GM12878 (cell line): ENCODE data around the gene RGS16. TPM values are rescaled to one million over a fixed set of nuclear protein-coding genes. Genes with fewer than 3 reads are reported as not detected.

Source experiments
- ATAC-seq: fragments of 200-7000 bp; cut with Tn5 transposase; 3 replicates; pipeline ENCODE4 v1.9.1; 2020; ENCODE audit warnings: mild to moderate bottlenecking, moderate library complexity
- BruUV-seq: library from RNA; stranded (reverse); fragments of 400-500 nt; replicated peaks from 2 replicates; lab custom pipeline; 2021; lab: Mats Ljungman, UMichigan
- CTCF ChIA-PET: fragments of 300-600 bp; sonication (Branson Sonifier 250); formaldehyde crosslinking; extraction: SDS; loops from one replicate; lab custom pipeline; 2021; ENCODE audit warnings: inconsistent platforms; lab: Yijun Ruan, JAX
- POLR2A ChIA-PET: fragments of 350-600 bp; formaldehyde crosslinking; extraction: SDS; loops from one replicate; lab custom pipeline; 2021; ENCODE audit warnings: inconsistent platforms; lab: Charles Lee
- RAD21 ChIA-PET: fragments of 300-600 bp; sonication (Branson Sonifier 250); formaldehyde crosslinking; loops from one replicate; lab custom pipeline; 2023; ENCODE audit warnings: antibody characterized with exemption; ENCODE audit not compliant: unreplicated experiment; lab: Charles Lee
- SMC1A ChIA-PET: fragments of 300-600 bp; sonication (Branson Sonifier 250); formaldehyde crosslinking; loops from one replicate; lab custom pipeline; 2023; ENCODE audit not compliant: unreplicated experiment, uncharacterized antibody; lab: Charles Lee
- DNase-seq: peaks from one replicate; pipeline ENCODE4 v3.0.0-alpha.2; 2011; ENCODE audit warnings: low read depth, low spot score
- FAIRE-seq: peaks from 3 replicates; lab custom pipeline; 2011; peaks lifted over from hg19 to GRCh38; lab: Jason Lieb, UNC
- H2AFZ ChIP-seq: 2 replicates; pipeline ENCODE4 v1.6.0; 2011; ENCODE audit warnings: low read depth, low read length, control low read depth; ENCODE audit not compliant: control insufficient read depth
- H3K27ac ChIP-seq: 2 replicates; pipeline ENCODE4 v1.5.1; 2011; ENCODE audit warnings: control low read depth; ENCODE audit not compliant: control insufficient read depth, insufficient read depth
- H3K27me3 ChIP-seq, 2 experiments: replicated peaks in 1 of 2; 2 replicates each; pipeline versions ENCODE4 v1.6.0 to v1.6.1; 2011; ENCODE audit warnings: low read length in 1 of 2; ENCODE audit not compliant: control insufficient read depth in 2 of 2, insufficient read depth in 2 of 2
- H3K36me3 ChIP-seq, 2 experiments: 2 replicates each; pipeline ENCODE4 v1.5.1; 2011; ENCODE audit warnings: low read length in 1 of 2; ENCODE audit not compliant: control insufficient read depth in 2 of 2, insufficient read depth in 2 of 2
- H3K4me1 ChIP-seq: 2 replicates; pipeline ENCODE4 v1.6.1; 2011; ENCODE audit warnings: mild to moderate bottlenecking, low read length, moderate library complexity, mixed read lengths; ENCODE audit not compliant: control insufficient read depth, insufficient read depth
- H3K4me2 ChIP-seq: 2 replicates; pipeline ENCODE4 v1.6.0; 2011; ENCODE audit warnings: control low read depth; ENCODE audit not compliant: control insufficient read depth, insufficient read depth
- H3K4me3 ChIP-seq: fragments of 200-600 bp; sonication (generic); 2 replicates; pipeline ENCODE4 v1.5.1; 2016
- H3K79me2 ChIP-seq: 2 replicates; pipeline ENCODE4 v1.6.0; 2011; ENCODE audit warnings: low read length; ENCODE audit not compliant: control insufficient read depth, insufficient read depth
- H3K9ac ChIP-seq: 2 replicates; pipeline ENCODE4 v1.8.0; 2011; ENCODE audit warnings: low read length, control low read depth, mixed read lengths; ENCODE audit not compliant: control insufficient read depth, insufficient read depth
- H3K9me3 ChIP-seq: replicated peaks from 3 replicates; pipeline ENCODE4 v1.5.1; 2011; ENCODE audit warnings: mild to moderate bottlenecking, low read length; ENCODE audit not compliant: control insufficient read depth, insufficient read depth
- H4K20me1 ChIP-seq: 2 replicates; pipeline ENCODE4 v1.6.0; 2011; ENCODE audit not compliant: control insufficient read depth, insufficient read depth
- ASH2L ChIP-seq: fragments of 300-600, 200-600 bp; sonication (generic); IDR thresholded peaks from 2 replicates; pipeline ENCODE4 v1.6.1; 2017; ENCODE audit warnings: low read depth, mild to moderate bottlenecking, borderline replicate concordance
- BMI1 ChIP-seq: fragments of 450-650 bp; IDR thresholded peaks from 2 replicates; pipeline ENCODE4 v1.6.1; 2016; ENCODE audit warnings: mild to moderate bottlenecking, moderate library complexity, borderline replicate concordance
- CHD1 ChIP-seq: IDR thresholded peaks from 2 replicates; pipeline ENCODE4 v1.6.1; 2012; ENCODE audit warnings: low read depth, low read length, improper control_type of control experiment
- FOXM1 ChIP-seq: IDR thresholded peaks from 2 replicates; pipeline ENCODE4 v1.6.1; 2012; ENCODE audit warnings: low read depth, mild to moderate bottlenecking, inconsistent platforms, low read length, moderate library complexity
- IRF3 ChIP-seq: fragments of 450-650 bp; IDR thresholded peaks from 2 replicates; pipeline ENCODE4 v1.6.1; 2014; ENCODE audit warnings: mild to moderate bottlenecking
- KLF5 ChIP-seq: fragments of 450-650 bp; IDR thresholded peaks from 2 replicates; pipeline ENCODE4 v1.6.1; 2014; ENCODE audit warnings: mild to moderate bottlenecking; ENCODE audit not compliant: partially characterized antibody
- LARP7 ChIP-seq: fragments of 450-650 bp; IDR thresholded peaks from 2 replicates; pipeline ENCODE4 v1.6.1; 2017; ENCODE audit warnings: mild to moderate bottlenecking
- MXI1 ChIP-seq: fragments of 150-350 bp; IDR thresholded peaks from 2 replicates; pipeline ENCODE4 v1.6.1; 2011; ENCODE audit warnings: low read depth, mild to moderate bottlenecking, inconsistent platforms, low read length, improper control_type of control experiment
- NR2C2 ChIP-seq: IDR thresholded peaks from 2 replicates; pipeline ENCODE4 v1.6.1; 2011; ENCODE audit warnings: borderline replicate concordance, low read depth; ENCODE audit not compliant: control insufficient read depth, insufficient read length
- PAX5 ChIP-seq: IDR thresholded peaks from 2 replicates; pipeline ENCODE4 v1.6.1; 2011; ENCODE audit warnings: low read depth, low read length, borderline replicate concordance
- REST ChIP-seq: IDR thresholded peaks from 2 replicates; pipeline ENCODE4 v1.6.1; 2012; ENCODE audit warnings: mild to moderate bottlenecking, low read depth, low read length
- SMARCA5 ChIP-seq: fragments of 450-650 bp; IDR thresholded peaks from 2 replicates; pipeline ENCODE4 v1.6.1; 2017; ENCODE audit warnings: mild to moderate bottlenecking
- SREBF1 ChIP-seq: IDR thresholded peaks from 2 replicates; pipeline ENCODE4 v1.6.1; 2012; ENCODE audit warnings: mild to moderate bottlenecking, low read length
- SRF ChIP-seq, 2 experiments: IDR thresholded peaks; 2 replicates each; pipeline ENCODE4 v1.6.1; 2011; ENCODE audit warnings: low read depth in 2 of 2, low read length in 2 of 2, mild to moderate bottlenecking in 1 of 2, moderate library complexity in 1 of 2
- ZBTB33 ChIP-seq: fragments of 450-650 bp; IDR thresholded peaks from 2 replicates; pipeline ENCODE4 v1.6.1; 2017; ENCODE audit warnings: mild to moderate bottlenecking
- ZNF622 ChIP-seq: fragments of 450-650 bp; IDR thresholded peaks from 2 replicates; pipeline ENCODE4 v1.6.1; 2017; ENCODE audit warnings: mild to moderate bottlenecking, inconsistent platforms
- ZZZ3 ChIP-seq: IDR thresholded peaks from 2 replicates; pipeline ENCODE4 v1.6.1; 2011; ENCODE audit warnings: low read depth; ENCODE audit not compliant: control insufficient read depth, insufficient read length
- WGBS: methylation state at CpG from one replicate; pipeline ENCODE4 v1.1.6; 2016; ENCODE audit warnings: low lambda C conversion rate; ENCODE audit not compliant: insufficient replicate concordance, insufficient coverage; ENCODE audit errors: missing lambda C conversion rate; 5-methylcytosine and 5-hydroxymethylcytosine counted together
- in situ Hi-C: fragments of 300-500 bp; cut with MboI; formaldehyde crosslinking; loops from 9 replicates; pipeline ENCODE4 v1.14.3; 2018; ENCODE audit warnings: mixed read lengths
- intact Hi-C: fragments of 100-400 bp; cut with micrococcal nuclease; formaldehyde crosslinking; loops from one replicate; pipeline ENCODE4 v1.14.2; 2022; ENCODE audit not compliant: unreplicated experiment
- polyA plus RNA-seq, 11 experiments: library from polyadenylated mRNA; depleted of rRNA in 4 of 11; unstranded in 6 of 11; stranded (reverse) in 5 of 11; fragments of >200 nt; fragmentation: Nextera tagmentation in 4 of 11; fragmentation: Illumina TruSeq in 1 of 11; extraction: Ambion mirVana in 4 of 11; extraction: Trizol in 1 of 11; gene quantifications; 1 replicate in 1 of 11; 2 replicates in 10 of 11; pipeline versions ENCODE4 v1.2.1 to v1.2.3, GENCODE V29; 2011 to 2016; ENCODE audit warnings: inconsistent platforms in 2 of 11, missing spikeins in 2 of 11, low read depth in 1 of 11
- total RNA-seq, 4 experiments: library from RNA; depleted of rRNA in 3 of 4; stranded (reverse); fragments of >200 nt in 3 of 4; fragmentation: Illumina TruSeq in 1 of 4; extraction: Trizol in 1 of 4; gene quantifications; 2 replicates each; pipeline versions ENCODE4 v1.2.1 to v1.2.3, GENCODE V29; 2013 to 2021

The RGS16 gene
- total and polyA plus RNA-seq, 10 of the 15 experiments (the other 5 are each of a cell fraction or from before 2014, with no cell fraction given): 16.4 to 58.2 (median 44.6) TPM

GRCh38 chr1:182631053-182631677 lies 27.0 kb upstream of the RGS16 start (continued):
- no peak for TF ChIP-seq PAX5
- TF ChIP-seq SMARCA5: no peak
- no peak for TF ChIP-seq KLF5
- TF ChIP-seq, all 136 proteins: peak for 0

- ATAC-seq: no peak
- no peak for DNase-seq
- no peaks in the 10 kb centered on the region for H3K36me3 ChIP-seq
- no peaks in the 10 kb centered on the region for H3K79me2 ChIP-seq
- H3K9me3 ChIP-seq: no peaks in the 10 kb centered on the region
- no peak overlapping the region for H2AFZ ChIP-seq
- SMC1A ChIA-PET: interaction anchor here (0.6 to 14.8 kb wide), 10 partner anchors 8 to 152 kb away, joined by 3 to 238 read pairs (median 14); partner anchors contain the start of gene RGS16
- POLR2A ChIA-PET: interaction anchor here (1.4 to 5.1 kb wide), 4 partner anchors 9 to 22 kb away, joined by 4 to 51 read pairs (median 6); no protein-coding TSS in a partner anchor
- H3K4me3 ChIP-seq: no peak overlapping the region
- H3K4me1 ChIP-seq: peaks cover 44% of the 10 kb centered on the region
- no peak for FAIRE-seq
- CTCF ChIA-PET: interaction anchor here (1.1 to 4.1 kb wide), 7 partner anchors 11 to 153 kb away, joined by 3 to 16 read pairs (median 7); no protein-coding TSS in a partner anchor
- in situ Hi-C loops (no loop called here), intact Hi-C loops (loop anchor here (5.0 kb wide), 1 partner anchor 47 kb away; no protein-coding TSS in a partner anchor)
- no TSS peak for BruUV-seq
- no peaks in the 10 kb centered on the region for H4K20me1 ChIP-seq
- WGBS: 43% methylated on average over 1 of the region's 1 CpG
- no peaks in the 10 kb centered on the region for H3K27me3 ChIP-seq
- H3K4me2 ChIP-seq: no peak overlapping the region
- H3K9ac ChIP-seq: no peak overlapping the region
- H3K27ac ChIP-seq: no peak overlapping the region
- RAD21 ChIA-PET: interaction anchor here (1.3 to 3.2 kb wide), 4 partner anchors 22 to 153 kb away, joined by 4 to 31 read pairs (median 4); no protein-coding TSS in a partner anchor
- TF ChIP-seq MXI1: no peak
- no peak for TF ChIP-seq IRF3
- TF ChIP-seq FOXM1: no peak
- no peak for TF ChIP-seq LARP7
- no peak for TF ChIP-seq ASH2L
- no peak for TF ChIP-seq ZZZ3
- no peak for TF ChIP-seq ZBTB33
- no peak for TF ChIP-seq NR2C2
- no peak for TF ChIP-seq BMI1
- TF ChIP-seq SREBF1: no peak
- no peak for TF ChIP-seq REST
- TF ChIP-seq SRF (IDR thresholded peaks at IDR 0.05; ENCODE audit: low read depth in 2 of 2, low read length in 2 of 2): no peak
- TF ChIP-seq ZNF622: no peak
- TF ChIP-seq CHD1: no peak
Observed at GRCh38 chr1:182630586-182630985, 26.4 kb upstream of the RGS16 start.
